H1 (cell line): ENCODE measurements around the gene PRR33. TPM values are rescaled to one million over a fixed set of nuclear protein-coding genes. Genes with fewer than 3 reads are reported as not detected.

Experiments used
- CTCF ChIA-PET: fragments of 300-600 bp; sonication (Branson Sonifier 250); formaldehyde crosslinking; loops from one replicate; lab custom pipeline; 2021; ENCODE audit not compliant: partially characterized antibody; lab: Charles Lee
- POLR2A ChIA-PET: fragments of 300-600 bp; sonication (Branson Sonifier 250); formaldehyde crosslinking; loops from one replicate; lab custom pipeline; 2021; ENCODE audit warnings: inconsistent platforms; ENCODE audit not compliant: partially characterized antibody; lab: Charles Lee
- DNase-seq, 2 experiments: peaks; one replicate each; pipeline versions ENCODE4 v3.0.0 to v3.0.0-alpha.2; 2010 to 2022; ENCODE audit warnings: low spot score in 2 of 2, low read depth in 1 of 2, mixed read lengths in 1 of 2
- FAIRE-seq: peaks from 2 replicates; lab custom pipeline; 2011; peaks lifted over from hg19 to GRCh38; lab: Jason Lieb, UNC
- H2AFZ ChIP-seq: 2 replicates; pipeline ENCODE4 v1.8.1; 2012; ENCODE audit warnings: low read length, inconsistent platforms
- H2AK5ac ChIP-seq: 2 replicates; pipeline ENCODE4 v1.6.1; 2013; ENCODE audit warnings: low read depth, low read length
- H2BK120ac ChIP-seq: replicated peaks from 2 replicates; pipeline ENCODE3; 2013; ENCODE audit warnings: low read depth, low read length, inconsistent platforms
- H2BK12ac ChIP-seq: 2 replicates; pipeline ENCODE4 v1.6.1; 2013; ENCODE audit warnings: low read depth, low read length
- H2BK15ac ChIP-seq: 2 replicates; pipeline ENCODE4 v1.6.1; 2013; ENCODE audit warnings: low read length
- H2BK20ac ChIP-seq: 2 replicates; pipeline ENCODE4 v1.6.1; 2013; ENCODE audit warnings: low read length
- H2BK5ac ChIP-seq: 2 replicates; pipeline ENCODE4 v1.6.1; 2013; ENCODE audit warnings: low read depth, low read length
- H3K14ac ChIP-seq: 2 replicates; pipeline ENCODE4 v1.6.1; 2013; ENCODE audit warnings: inconsistent platforms; ENCODE audit not compliant: insufficient read length
- H3K18ac ChIP-seq: 2 replicates; pipeline ENCODE4 v1.6.1; 2013; ENCODE audit warnings: low read length; ENCODE audit errors: extremely low read depth
- H3K23ac ChIP-seq: 2 replicates; pipeline ENCODE4 v1.6.1; 2013; ENCODE audit warnings: inconsistent platforms; ENCODE audit not compliant: insufficient read length
- H3K23me2 ChIP-seq: 2 replicates; pipeline ENCODE4 v1.6.1; 2013; ENCODE audit warnings: low read depth, low read length
- H3K27ac ChIP-seq: 2 replicates; pipeline ENCODE4 v1.6.1; 2011; ENCODE audit warnings: low read depth, low read length, inconsistent platforms
- H3K27me3 ChIP-seq, 4 experiments: replicated peaks in 1 of 4; 1 replicate in 1 of 4; 2 replicates in 3 of 4; pipeline versions ENCODE4 v1.6.1 to v1.8.1; 2011 to 2013; ENCODE audit warnings: low read length in 3 of 4, mild to moderate bottlenecking in 3 of 4, inconsistent platforms in 2 of 4, mixed read lengths in 2 of 4, moderate library complexity in 1 of 4; ENCODE audit not compliant: control insufficient read depth in 3 of 4, insufficient read depth in 3 of 4; ENCODE audit errors: extremely low read depth in 1 of 4
- H3K36me3 ChIP-seq, 4 experiments: 2 replicates each; pipeline versions ENCODE4 v1.6.1 to v1.8.1; 2011 to 2013; ENCODE audit warnings: mild to moderate bottlenecking in 4 of 4, low read length in 3 of 4, moderate library complexity in 2 of 4, control low read depth in 1 of 4, inconsistent platforms in 1 of 4; ENCODE audit not compliant: insufficient read depth in 4 of 4, control insufficient read depth in 2 of 4
- H3K4ac ChIP-seq: replicated peaks from 2 replicates; pipeline ENCODE3; 2013; ENCODE audit warnings: low read length, low read depth, mixed read lengths, inconsistent platforms; ENCODE audit not compliant: insufficient read length
- H3K4me1 ChIP-seq, 4 experiments: replicated peaks in 1 of 4; 1 replicate in 1 of 4; 2 replicates in 3 of 4; pipeline versions ENCODE4 v1.6.1 to v1.8.1; 2011 to 2013; ENCODE audit warnings: low read length in 3 of 4, inconsistent platforms in 2 of 4, mixed read lengths in 1 of 4; ENCODE audit not compliant: insufficient read depth in 4 of 4, control insufficient read depth in 3 of 4
- H3K4me2 ChIP-seq, 2 experiments: 2 replicates each; pipeline versions ENCODE4 v1.6.1 to v1.8.1; 2011 to 2013; ENCODE audit warnings: low read depth in 2 of 2, low read length in 2 of 2, control low read depth in 1 of 2, inconsistent platforms in 1 of 2, mild to moderate bottlenecking in 1 of 2; ENCODE audit not compliant: insufficient read depth in 1 of 2
- H3K4me3 ChIP-seq, 4 experiments: fragments of 200-600, 300-600 bp in 1 of 4; sonication (generic), shearing (Covaris generic), sonication (Bioruptor Twin) in 1 of 4; 2 replicates each; pipeline versions ENCODE4 v1.5.1 to v1.8.1; 2011 to 2016; ENCODE audit warnings: low read length in 4 of 4, low read depth in 3 of 4, control low read depth in 2 of 4, inconsistent platforms in 2 of 4, mild to moderate bottlenecking in 2 of 4, mixed read lengths in 1 of 4, moderate library complexity in 1 of 4; ENCODE audit not compliant: insufficient read depth in 2 of 4; ENCODE audit errors: extremely low read depth in 1 of 4
- H3K56ac ChIP-seq: replicated peaks from 2 replicates; pipeline ENCODE3; 2013; ENCODE audit warnings: low read depth, mild to moderate bottlenecking, mixed read lengths, low read length, inconsistent platforms; ENCODE audit not compliant: insufficient read length
- H3K79me1 ChIP-seq: 2 replicates; pipeline ENCODE4 v1.6.1; 2013; ENCODE audit warnings: low read depth, low read length, control low read depth
- H3K79me2 ChIP-seq, 2 experiments: 2 replicates each; pipeline versions ENCODE4 v1.6.1 to v1.8.1; 2012 to 2013; ENCODE audit warnings: low read length in 2 of 2, mild to moderate bottlenecking in 2 of 2, inconsistent platforms in 1 of 2; ENCODE audit not compliant: insufficient read depth in 2 of 2, control insufficient read depth in 1 of 2
- H3K9ac ChIP-seq, 4 experiments: replicated peaks in 1 of 4; 1 replicate in 1 of 4; 2 replicates in 3 of 4; pipeline versions ENCODE4 v1.6.1 to v1.8.1; 2011 to 2013; ENCODE audit warnings: low read depth in 3 of 4, low read length in 3 of 4, control low read depth in 2 of 4, mild to moderate bottlenecking in 2 of 4, moderate library complexity in 2 of 4, inconsistent platforms in 1 of 4; ENCODE audit errors: extremely low read depth in 1 of 4
- H3K9me3 ChIP-seq, 2 experiments: 2 replicates each; pipeline versions ENCODE4 v1.6.1 to v1.8.1; 2012 to 2013; ENCODE audit warnings: mild to moderate bottlenecking in 2 of 2, moderate library complexity in 2 of 2, control low read depth in 1 of 2, inconsistent platforms in 1 of 2, low read depth in 1 of 2, low read length in 1 of 2, mixed read lengths in 1 of 2; ENCODE audit not compliant: insufficient read depth in 2 of 2
- H4K20me1 ChIP-seq, 2 experiments: replicated peaks in 1 of 2; 2 replicates each; pipeline versions ENCODE3 to v1.8.1; 2011 to 2013; ENCODE audit warnings: inconsistent platforms in 2 of 2, low read length in 2 of 2, mild to moderate bottlenecking in 1 of 2; ENCODE audit not compliant: insufficient read depth in 2 of 2, control insufficient read depth in 1 of 2
- H4K5ac ChIP-seq: 2 replicates; pipeline ENCODE4 v1.6.1; 2013; ENCODE audit warnings: low read length, low read depth, mixed read lengths, inconsistent platforms; ENCODE audit not compliant: insufficient read length
- H4K8ac ChIP-seq: 2 replicates; pipeline ENCODE4 v1.8.0; 2013; ENCODE audit warnings: mild to moderate bottlenecking, moderate library complexity, low read length, inconsistent platforms; ENCODE audit not compliant: insufficient read depth; ENCODE audit errors: extremely low read depth
- H4K91ac ChIP-seq: replicated peaks from 2 replicates; pipeline ENCODE3; 2013; ENCODE audit warnings: low read length, mixed read lengths, inconsistent platforms; ENCODE audit not compliant: insufficient read length
- CBX8 ChIP-seq: fragments of 300-800, 300-1000 bp; sonication (generic); IDR thresholded peaks from 2 replicates; pipeline ENCODE4 v1.7.1; 2016; ENCODE audit warnings: low read depth, low read length, borderline replicate concordance
- EZH2 ChIP-seq: fragments of 200-600 bp; sonication (generic); IDR thresholded peaks from 2 replicates; pipeline ENCODE4 v1.7.1; 2012; ENCODE audit warnings: low read depth, mild to moderate bottlenecking, moderate library complexity, low read length, inconsistent platforms; ENCODE audit not compliant: severe bottlenecking
- JUND ChIP-seq: IDR thresholded peaks from 2 replicates; pipeline ENCODE4 v1.6.1; 2011; ENCODE audit warnings: mild to moderate bottlenecking, improper control_type of control experiment, low read length
- MAFK ChIP-seq: IDR thresholded peaks from 2 replicates; pipeline ENCODE4 v1.6.1; 2012; ENCODE audit warnings: low read depth, mild to moderate bottlenecking, improper control_type of control experiment, low read length
- PHF8 ChIP-seq: fragments of 200-600 bp; sonication (generic); conservative IDR thresholded peaks from 2 replicates; pipeline ENCODE4 v1.7.1; 2012; ENCODE audit warnings: low read depth, mild to moderate bottlenecking, inconsistent platforms, low read length, moderate library complexity
- POU5F1 ChIP-seq: IDR thresholded peaks from 2 replicates; pipeline ENCODE4 v1.6.1; 2011; ENCODE audit warnings: low read depth, mild to moderate bottlenecking, low read length, moderate library complexity
- RAD21 ChIP-seq, 2 experiments: IDR thresholded peaks in 1 of 2; conservative IDR thresholded peaks in 1 of 2; 2 replicates each; pipeline ENCODE4 v1.6.1; 2011; ENCODE audit warnings: low read depth in 2 of 2, low read length in 2 of 2, improper control_type of control experiment in 1 of 2, inconsistent platforms in 1 of 2, mild to moderate bottlenecking in 1 of 2, moderate library complexity in 1 of 2
- SIRT6 ChIP-seq: IDR thresholded peaks from one replicate; pipeline ENCODE4 v1.7.1; 2012; ENCODE audit warnings: low read length, inconsistent platforms
- SUZ12 ChIP-seq: fragments of 200-600 bp; sonication (generic); IDR thresholded peaks from 2 replicates; pipeline ENCODE4 v1.6.1; 2012; ENCODE audit warnings: mild to moderate bottlenecking, inconsistent platforms, low read length, moderate library complexity, mixed read lengths
- TCF12 ChIP-seq: IDR thresholded peaks from 2 replicates; pipeline ENCODE4 v1.6.1; 2011; ENCODE audit warnings: low read depth, mild to moderate bottlenecking, low read length
- TEAD4 ChIP-seq: IDR thresholded peaks from 2 replicates; pipeline ENCODE4 v1.6.1; 2012; ENCODE audit warnings: low read depth, low read length, inconsistent platforms, mixed read lengths
- WGBS, 2 experiments: shearing (Covaris generic) in 1 of 2; methylation state at CpG; one replicate each; pipeline versions ENCODE4 v1.1.6 to v1.1.7; 2013 to 2015; ENCODE audit warnings: low lambda C conversion rate in 2 of 2, mixed read lengths in 2 of 2, inconsistent platforms in 1 of 2, low coverage in 1 of 2, missing lambda C conversion rate in 1 of 2; ENCODE audit not compliant: insufficient replicate concordance in 2 of 2, insufficient coverage in 1 of 2, insufficient read length in 1 of 2; ENCODE audit errors: extremely low coverage in 1 of 2, missing lambda C conversion rate in 1 of 2; 5-methylcytosine and 5-hydroxymethylcytosine counted together
- polyA plus RNA-seq, 7 experiments: library from polyadenylated mRNA; depleted of rRNA in 3 of 7; stranded (reverse) in 5 of 7; unstranded in 2 of 7; fragments of >200 nt in 5 of 7; fragments of 200-250 nt in 2 of 7; gene quantifications; 1 replicate in 5 of 7; 2 replicates in 1 of 7; 4 replicates in 1 of 7; pipeline versions ENCODE4 v1.2.1 to v1.2.3, GENCODE V29; 2011 to 2013; ENCODE audit warnings: missing spikeins in 2 of 7, mixed read lengths in 2 of 7
- total RNA-seq: library from RNA; stranded (reverse); fragmentation: NEBNext Ultra II Directional; extraction: Animal tissue kit (Norgen Biotek cat#: 25700); gene quantifications from 2 replicates; pipeline ENCODE4 v1.2.1, GENCODE V29; 2021

PRR33 gene
- total and polyA plus RNA-seq, 2 of the 8 experiments (the other 6 are each of a cell fraction or from before 2014, with no cell fraction given), result 0.02 TPM; not detected in 1

- H3K18ac ChIP-seq, result no peak overlapping the region; the same call in 1 of the 2 replicates
- H4K5ac ChIP-seq, result no peak overlapping the region
- ChIA-PET CTCF (interaction anchor here (0.9 to 4.8 kb wide), 32 partner anchors 14 to 268 kb away, joined by 3 to 170 read pairs (median 7); partner anchors contain the start of genes H19, LSP1 and SYT8), POLR2A (interaction anchor here (0.8 to 1.1 kb wide), 2 partner anchors 33 to 265 kb away, joined by 3 read pairs; no protein-coding TSS in a partner anchor)
- no peak overlapping the region for H2BK5ac ChIP-seq
- H3K27me3 ChIP-seq, result no peaks in the 10 kb centered on the region; a peak in 1 of 7 replicates
- 0 out of 2 replicates have a peak overlapping the region, but pooled peaks have one; percentile 27 for H2BK12ac ChIP-seq
- DNase-seq, result no peak
- H3K14ac ChIP-seq, result no peak overlapping the region
- no peak overlapping the region for H2AK5ac ChIP-seq
- peaks cover 0 to 5% (median 2%) of the 10 kb centered on the region in 4 experiments; a peak in 3 of 7 replicates for H3K4me1 ChIP-seq
- no peak overlapping the region for H2AFZ ChIP-seq
- no peak overlapping the region for H3K23ac ChIP-seq
- no peak overlapping the region for H3K56ac ChIP-seq
- peaks cover 16% of the 10 kb centered on the region; the same call in 1 of the 2 replicates for H3K23me2 ChIP-seq
- H3K27ac ChIP-seq, result no peak overlapping the region
- no peaks in the 10 kb centered on the region for H3K79me2 ChIP-seq
- H3K36me3 ChIP-seq, result no peaks in the 10 kb centered on the region
- H2BK120ac ChIP-seq, result no peak overlapping the region
- H2BK20ac ChIP-seq, result 0 out of 2 replicates have a peak overlapping the region, but pooled peaks have one; percentile 61
- no peaks in the 10 kb centered on the region for H3K79me1 ChIP-seq
- no peak overlapping the region for H3K4ac ChIP-seq
- FAIRE-seq, result no peak
- H3K4me2 ChIP-seq, result no peak overlapping the region
- H3K4me3 ChIP-seq, result no peak overlapping the region
- H4K8ac ChIP-seq, result no peak overlapping the region
- no peak overlapping the region for H3K9ac ChIP-seq
- H3K9me3 ChIP-seq, result no peaks in the 10 kb centered on the region
- WGBS, 2 experiments, result 90% methylated on average over 14 of the region's 14 CpGs; no CpG with 5 or more reads in 1 of the 2 experiments
- H4K20me1 ChIP-seq, result no peaks in the 10 kb centered on the region
- H4K91ac ChIP-seq, result no peak overlapping the region
- 0 out of 2 replicates have a peak overlapping the region, but pooled peaks have one; percentile 46 for H2BK15ac ChIP-seq
- TF ChIP-seq MAFK (no peak), SUZ12 (no peak), CBX8 (no peak), EZH2 (no peak), RAD21 (IDR thresholded peaks at IDR 0.05 in 1 of 2, conservative IDR thresholded peaks at IDR 0.05 in 1 of 2; ENCODE audit: low read depth in 2 of 2, low read length in 2 of 2) (no peak), PHF8 (no peak), JUND (no peak), POU5F1 (no peak), TEAD4 (no peak), TCF12 (no peak), SIRT6 (no peak)
Measured at GRCh38 chr11:1883346-1884302, 8.1 kb downstream of the PRR33 start.
